GDM1 (cell line): ENCODE results near the gene CLEC3B.
A peak's percentile ranks its signal among the peaks of the same experiment; 100 is the strongest.
"Not testable (repeated sequence)": the region's sequence is repeated elsewhere in the genome, so short reads cannot be mapped to it uniquely, and the experiment has no call there.

Source experiments
- DNase-seq: peaks from one replicate; lab custom pipeline; 2025; lab: John Stamatoyannopoulos, UW

The CLEC3B gene

GRCh38 chr3:45035441-45036301, 9.6 kb downstream of the CLEC3B start:
- no peak for DNase-seq

- DNase-seq: peak; percentile 89
Measured at GRCh38 chr3:45037720-45038455, 11.8 kb downstream of the CLEC3B start.

GRCh38 chr3:45041666-45042065, 15.6 kb downstream of the CLEC3B start:
- DNase-seq: no peak

- no peak for DNase-seq
Measured at GRCh38 chr3:45042162-45042561, 16.1 kb downstream of the CLEC3B start.

- DNase-seq: peak; percentile 2
Measured at GRCh38 chr3:45043728-45044299, 17.7 kb downstream of the CLEC3B start.

GRCh38 chr3:45048244-45048643, 22.1 kb downstream of the CLEC3B start:
- DNase-seq: no peak

GRCh38 chr3:45049807-45050206, 23.7 kb downstream of the CLEC3B start:
- DNase-seq: no peak

GRCh38 chr3:45051685-45052084, 25.6 kb downstream of the CLEC3B start:
- DNase-seq: no peak

- not testable (repeated sequence) for DNase-seq
Measured at GRCh38 chr3:45053805-45054195, 27.7 kb downstream of the CLEC3B start.

- no peak for DNase-seq
Measured at GRCh38 chr3:45054196-45054857, 28.2 kb downstream of the CLEC3B start.

GRCh38 chr3:45055032-45055410, 28.9 kb downstream of the CLEC3B start:
- DNase-seq: no peak

GRCh38 chr3:45055411-45056143, 29.5 kb downstream of the CLEC3B start:
- peak; percentile 4 for DNase-seq

GRCh38 chr3:45056608-45057301, 30.7 kb downstream of the CLEC3B start:
- no peak for DNase-seq

GRCh38 chr3:45057557-45057956, 31.5 kb downstream of the CLEC3B start:
- DNase-seq: no peak

GRCh38 chr3:45059132-45059531, 33.0 kb downstream of the CLEC3B start:
- DNase-seq: no peak

GRCh38 chr3:45060165-45060892, 34.2 kb downstream of the CLEC3B start:
- DNase-seq: no peak

- DNase-seq: no peak
Measured at GRCh38 chr3:45062697-45063070, 36.6 kb downstream of the CLEC3B start.

GRCh38 chr3:45064512-45065372, 38.6 kb downstream of the CLEC3B start:
- DNase-seq: no peak

GRCh38 chr3:45065373-45065720, 39.2 kb downstream of the CLEC3B start:
- no peak for DNase-seq
